ENCODE data around the gene PSAPL1. TPM values are rescaled to one million over a fixed set of nuclear protein-coding genes. Genes with fewer than 3 reads are reported as not detected.

The PSAPL1 gene
- total RNA-seq, 1 experiment from 2014 or later, result 0.05 TPM

GRCh38 chr4:7382634-7383014 is 52.1 kb downstream of the PSAPL1 start:
- CTCF ChIA-PET, result no interaction called here
- Histone ChIP-seq H3K9me2 (ENCODE audit: insufficient read depth) (no peaks in the 10 kb centered on the region), H3K9me3 (ENCODE audit: control insufficient read depth in 1 of 2, insufficient read depth in 1 of 2, low read depth in 1 of 2, low read length in 2 of 2) (no peaks in the 10 kb centered on the region), H3K79me2 (ENCODE audit: insufficient read depth, low read length) (no peaks in the 10 kb centered on the region), H3K4me2 (ENCODE audit: low read length) (no peak overlapping the region), H2AFZ (ENCODE audit: low read depth, low read length, poor library complexity, severe bottlenecking) (no peak overlapping the region), H3K36me3 (ENCODE audit: control insufficient read depth in 1 of 2, insufficient read depth in 2 of 2, low read length in 2 of 2) (no peaks in the 10 kb centered on the region), H4K20me1 (ENCODE audit: insufficient read depth) (no peaks in the 10 kb centered on the region), H3K4me1 (ENCODE audit: control insufficient read depth in 1 of 2, insufficient read depth in 2 of 2, low read length in 2 of 2) (no peaks in the 10 kb centered on the region), H3K4me3 (replicated peaks in 1 of 2; ENCODE audit: low read depth in 1 of 2, low read length in 2 of 2) (no peak overlapping the region), H3K9ac (ENCODE audit: low read length) (no peak overlapping the region), H3K27me3 (ENCODE audit: insufficient read depth, low read length) (no peaks in the 10 kb centered on the region), H3K27ac (ENCODE audit: low read depth, low read length) (no peak overlapping the region)
- TF ChIP-seq JUND (IDR thresholded peaks at IDR 0.05) (no peak), POLR2A (IDR thresholded peaks at IDR 0.05; ENCODE audit: borderline replicate concordance, extremely low read depth, insufficient read depth, insufficient read length) (no peak), TCF7L2 (IDR thresholded peaks at IDR 0.05; ENCODE audit: borderline replicate concordance, extremely low read depth, insufficient read depth, insufficient read length) (no peak), CBX3 (IDR thresholded peaks at IDR 0.05; ENCODE audit: low read depth) (no peak), ZFX (IDR thresholded peaks at IDR 0.05) (no peak), CEBPB (IDR thresholded peaks at IDR 0.05; ENCODE audit: low read depth) (no peak), EZH2 (IDR thresholded peaks at IDR 0.05) (no peak), POLR2AphosphoS5 (IDR thresholded peaks at IDR 0.05; ENCODE audit: low read depth, low read length) (no peak), YY1 (IDR thresholded peaks at IDR 0.05; ENCODE audit: extremely low read depth, insufficient replicate concordance, low read depth, low read length) (no peak), MAX (IDR thresholded peaks at IDR 0.05) (no peak), ZNF274 (IDR thresholded peaks at IDR 0.05; ENCODE audit: low read depth, low read length) (no peak), CTCF (IDR thresholded peaks at IDR 0.05 in 2 of 3, conservative IDR thresholded peaks at IDR 0.05 in 1 of 3; ENCODE audit: borderline replicate concordance in 1 of 3, insufficient read depth in 1 of 3, low read depth in 2 of 3, low read length in 2 of 3) (no peak), EZH2phosphoT487 (IDR thresholded peaks at IDR 0.05; ENCODE audit: borderline replicate concordance) (no peak), ELF1 (IDR thresholded peaks at IDR 0.05; ENCODE audit: borderline replicate concordance, low read depth) (no peak), REST (IDR thresholded peaks at IDR 0.05; ENCODE audit: low read depth) (no peak)
- RAD21 ChIA-PET (ENCODE audit: low non-redundant PET in 1 of 2, low total read pairs in 2 of 2, uncharacterized antibody in 2 of 2, unreplicated experiment in 2 of 2), result no interaction called here
- BruUV-seq (replicated peaks), result no TSS peak
- ATAC-seq (no peak), DNase-seq (ENCODE audit: low read depth, low spot score) (no peak)
- POLR2A ChIA-PET, result no interaction called here
- intact Hi-C loops (cut with micrococcal nuclease), result no loop called here
